GM13976 (cell line): ENCODE data around the gene WFDC12.

Experiments
- DNase-seq: peaks from one replicate; pipeline ENCODE4 v3.0.0; 2012; ENCODE audit warnings: low spot score
- CTCF ChIP-seq: IDR thresholded peaks from 2 replicates; pipeline ENCODE4 v1.5.1; 2012; ENCODE audit warnings: borderline replicate concordance, mild to moderate bottlenecking; ENCODE audit not compliant: insufficient read depth; ENCODE audit errors: extremely low read depth, missing control alignments, control extremely low read depth
- in situ Hi-C: fragments of 300-500 bp; cut with MboI; formaldehyde crosslinking; loops from one replicate; pipeline ENCODE4 v1.12.0; 2022; ENCODE audit warnings: low sequenced_read_pairs, mixed read lengths, inconsistent platforms; ENCODE audit not compliant: unreplicated experiment

Gene WFDC12

GRCh38 chr20:45080867-45081624 is 43.2 kb downstream of the WFDC12 start:
- no peak for TF ChIP-seq CTCF
- DNase-seq, result no peak
- in situ Hi-C loops, result no loop called here

GRCh38 chr20:45077559-45077958 is 46.7 kb downstream of the WFDC12 start:
- TF ChIP-seq CTCF, result no peak
- no peak for DNase-seq
- in situ Hi-C loops, result no loop called here
